ENCODE results near the gene CMPK2. TPM values are rescaled to one million over a fixed set of nuclear protein-coding genes. Genes with fewer than 3 reads are reported as not detected.

CMPK2 gene
- total RNA-seq, 1 experiment from 2014 or later: 0.52 TPM

- H3K9me3 ChIP-seq: peaks cover 4% of the 10 kb centered on the region; the same call in 1 of the 2 replicates
- no peak for TF ChIP-seq CTCF (IDR thresholded peaks at IDR 0.05; ENCODE audit: insufficient read depth in 1 of 2, low read depth in 1 of 2, low read length in 1 of 2, severe bottlenecking in 1 of 2, unreplicated experiment in 1 of 2)
- no peak for DNase-seq
- H3K4me3 ChIP-seq (ENCODE audit: low read depth, low read length): no peak within 1 kb of the TSS
- Mint-ChIP-seq H3K36me3 (ENCODE audit: insufficient read depth, unreplicated experiment) (no peaks in the 10 kb centered on the region), H3K4me1 (ENCODE audit: low read depth, unreplicated experiment) (no peaks in the 10 kb centered on the region), H3K27me3 (ENCODE audit: insufficient read depth, unreplicated experiment) (no peaks in the 10 kb centered on the region), H3K4me3 (ENCODE audit: unreplicated experiment) (no peak within 1 kb of the TSS), H3K27ac (ENCODE audit: unreplicated experiment) (no peak within 1 kb of the TSS), H3K9me3 (ENCODE audit: unreplicated experiment) (peaks cover 9% of the 10 kb centered on the region)
- BruUV-seq (replicated peaks): no TSS peak
- H3K27me3 ChIP-seq (replicated peaks; ENCODE audit: control insufficient read depth, insufficient read depth, low read length): no peaks in the 10 kb centered on the region
- intact Hi-C loops (cut with micrococcal nuclease; ENCODE audit: unreplicated experiment): no loop called here
- H3K36me3 ChIP-seq (ENCODE audit: control insufficient read depth, insufficient read depth, low read length): no peaks in the 10 kb centered on the region
- ChIA-PET POLR2A (interaction anchor here (0.7 kb wide), 1 partner anchor 1980 kb away, joined by 3 read pairs; no protein-coding TSS in a partner anchor), CTCF (no interaction called here)
- H3K4me1 ChIP-seq: no peaks in the 10 kb centered on the region
These were observed 11.9 kb upstream of the CMPK2 start, which contains the start of gene RSAD2 for GRCh38 chr2:6877402-6878304. RSAD2 (plus strand) TSS chr2:6877777; CDS start chr2:6877801, 24 bp downstream.

- H3K36me3 ChIP-seq (ENCODE audit: control insufficient read depth, insufficient read depth, low read length): no peaks in the 10 kb centered on the region
- no peaks in the 10 kb centered on the region for H3K4me1 Mint-ChIP-seq (ENCODE audit: low read depth, unreplicated experiment)
- TF ChIP-seq CTCF (IDR thresholded peaks at IDR 0.05; ENCODE audit: insufficient read depth in 1 of 2, low read depth in 1 of 2, low read length in 1 of 2, severe bottlenecking in 1 of 2, unreplicated experiment in 1 of 2): no peak
- H3K27me3 ChIP-seq (replicated peaks; ENCODE audit: control insufficient read depth, insufficient read depth, low read length): no peaks in the 10 kb centered on the region
- H3K4me3 Mint-ChIP-seq (ENCODE audit: unreplicated experiment): no peak overlapping the region
- ChIA-PET CTCF (no interaction called here), POLR2A (no interaction called here)
- no peak overlapping the region for H3K27ac Mint-ChIP-seq (ENCODE audit: unreplicated experiment)
- H3K36me3 Mint-ChIP-seq (ENCODE audit: insufficient read depth, unreplicated experiment): no peaks in the 10 kb centered on the region
- no peak overlapping the region for H3K4me3 ChIP-seq (ENCODE audit: low read depth, low read length)
- DNase-seq: no peak
- H3K9me3 ChIP-seq: peaks cover 4% of the 10 kb centered on the region; the same call in 1 of the 2 replicates
- H3K9me3 Mint-ChIP-seq (ENCODE audit: unreplicated experiment): peaks cover 9% of the 10 kb centered on the region
- H3K4me1 ChIP-seq: no peaks in the 10 kb centered on the region
- BruUV-seq (replicated peaks): no TSS peak
- peaks cover 3% of the 10 kb centered on the region for H3K27me3 Mint-ChIP-seq (ENCODE audit: insufficient read depth, unreplicated experiment)
- intact Hi-C loops (cut with micrococcal nuclease; ENCODE audit: unreplicated experiment): no loop called here
These were observed 10.6 kb upstream of the CMPK2 start for GRCh38 chr2:6876309-6876708.

GRCh38 chr2:6874032-6874431 lies 8.3 kb upstream of the CMPK2 start:
- Histone ChIP-seq H3K9me3 (no peaks in the 10 kb centered on the region), H3K36me3 (ENCODE audit: control insufficient read depth, insufficient read depth, low read length) (no peaks in the 10 kb centered on the region), H3K27me3 (replicated peaks; ENCODE audit: control insufficient read depth, insufficient read depth, low read length) (no peaks in the 10 kb centered on the region), H3K4me1 (no peaks in the 10 kb centered on the region), H3K4me3 (ENCODE audit: low read depth, low read length) (no peak overlapping the region)
- Mint-ChIP-seq H3K27me3 (ENCODE audit: insufficient read depth, unreplicated experiment) (peaks cover 3% of the 10 kb centered on the region), H3K9me3 (ENCODE audit: unreplicated experiment) (peaks cover 9% of the 10 kb centered on the region), H3K4me3 (ENCODE audit: unreplicated experiment) (no peak overlapping the region), H3K36me3 (ENCODE audit: insufficient read depth, unreplicated experiment) (no peaks in the 10 kb centered on the region), H3K4me1 (ENCODE audit: low read depth, unreplicated experiment) (no peaks in the 10 kb centered on the region), H3K27ac (ENCODE audit: unreplicated experiment) (no peak overlapping the region)
- DNase-seq: no peak
- intact Hi-C loops (cut with micrococcal nuclease; ENCODE audit: unreplicated experiment): no loop called here
- no peak for TF ChIP-seq CTCF (IDR thresholded peaks at IDR 0.05; ENCODE audit: insufficient read depth in 1 of 2, low read depth in 1 of 2, low read length in 1 of 2, severe bottlenecking in 1 of 2, unreplicated experiment in 1 of 2)
- POLR2A ChIA-PET: no interaction called here
- no TSS peak for BruUV-seq (replicated peaks)
- CTCF ChIA-PET: no interaction called here

All from Caco-2 (cell line).